ENCODE results near the gene TMEM259. TPM values are rescaled to one million over a fixed set of nuclear protein-coding genes. Genes with fewer than 3 reads are reported as not detected.

Gene TMEM259
- total RNA-seq, 1 donor from 2014 or later: 119 TPM

DNA sequence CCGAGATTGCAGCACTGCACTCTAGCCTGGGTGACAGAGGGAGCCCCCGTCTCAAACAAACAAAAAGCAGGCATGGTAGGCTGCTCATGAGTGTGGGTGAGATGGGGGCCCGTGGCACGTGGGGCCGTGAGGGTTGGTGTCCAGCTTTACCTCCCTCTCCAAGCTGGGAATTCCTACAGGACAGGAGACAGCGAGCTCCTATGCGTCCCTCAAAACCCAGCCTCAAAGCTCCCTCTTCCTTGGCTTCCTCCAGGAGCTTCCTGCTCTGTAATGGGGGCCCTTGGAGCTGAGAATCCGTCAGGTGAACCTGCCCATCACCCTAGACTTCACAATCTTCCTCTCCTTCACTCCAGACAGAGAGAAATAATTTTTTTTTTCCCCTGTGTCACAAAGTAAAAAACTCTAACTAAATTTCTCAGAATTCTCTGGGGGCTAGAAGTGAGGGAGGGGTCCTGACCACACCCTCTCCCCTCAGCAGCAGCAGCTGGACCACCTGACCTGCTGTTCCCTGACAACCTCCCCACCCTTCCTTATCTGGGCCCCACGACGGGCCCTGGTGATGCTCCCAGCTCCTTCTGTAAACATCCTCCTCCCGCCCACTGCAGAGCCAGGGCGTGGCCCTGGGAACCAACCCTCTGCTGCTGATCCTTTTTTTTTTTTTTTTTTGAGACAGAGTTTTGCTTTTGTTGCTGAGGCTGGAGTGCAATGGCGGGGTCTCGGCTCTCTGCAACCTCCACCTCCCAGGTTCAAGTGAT lies 58.9 kb downstream of the TMEM259 start:
- Histone ChIP-seq H3K27me3 (ENCODE audit: low read depth) (no peaks in the 10 kb centered on the region), H3K4me3 (no peak overlapping the region), H3K27ac (replicated peaks) (no peak overlapping the region), H3K4me1 (no peaks in the 10 kb centered on the region), H3K36me3 (peaks cover 21% of the 10 kb centered on the region), H3K9me3 (replicated peaks) (peaks cover 4% of the 10 kb centered on the region)
- no peak for TF ChIP-seq CTCF (IDR thresholded peaks at IDR 0.05; ENCODE audit: borderline replicate concordance)
- intact Hi-C loops (cut with micrococcal nuclease): no loop called here
- DNase-seq: no peak

- Histone ChIP-seq H3K4me1 (no peaks in the 10 kb centered on the region), H3K36me3 (peaks cover 13% of the 10 kb centered on the region), H3K27me3 (ENCODE audit: low read depth) (no peaks in the 10 kb centered on the region), H3K9me3 (replicated peaks) (no peaks in the 10 kb centered on the region), H3K27ac (replicated peaks) (no peak overlapping the region), H3K4me3 (no peak overlapping the region)
- intact Hi-C loops (cut with micrococcal nuclease): no loop called here
- no peak for TF ChIP-seq CTCF (IDR thresholded peaks at IDR 0.05; ENCODE audit: borderline replicate concordance)
- no peak for DNase-seq
These were observed 60.4 kb downstream of the TMEM259 start for GRCh38 chr19:960601-960938.

- no peak for DNase-seq
- Histone ChIP-seq H3K4me3 (no peak overlapping the region), H3K9me3 (replicated peaks) (no peaks in the 10 kb centered on the region), H3K4me1 (no peaks in the 10 kb centered on the region), H3K36me3 (peaks cover 8% of the 10 kb centered on the region), H3K27ac (replicated peaks) (no peak overlapping the region), H3K27me3 (ENCODE audit: low read depth) (no peaks in the 10 kb centered on the region)
- no peak for TF ChIP-seq CTCF (IDR thresholded peaks at IDR 0.05; ENCODE audit: borderline replicate concordance)
- intact Hi-C loops (cut with micrococcal nuclease): no loop called here
These were observed 60.9 kb downstream of the TMEM259 start for GRCh38 chr19:960020-960419.

Other genes starting within 250 kb of the TMEM259 start
- 55.6 TPM for gene PTBP1, start 223.7 kb downstream of the TMEM259 start, total RNA-seq
- gene PLPPR3, start 199.2 kb downstream of the TMEM259 start, total RNA-seq: not detected
- gene AZU1, start 193.3 kb downstream of the TMEM259 start, total RNA-seq: not detected
- gene PRTN3, start 180.1 kb downstream of the TMEM259 start, total RNA-seq: not detected
- 0.58 TPM for gene ELANE, start 168.8 kb downstream of the TMEM259 start, total RNA-seq
- gene CFD, start 161.5 kb downstream of the TMEM259 start, total RNA-seq: 200 TPM
- gene MED16, start 127.9 kb downstream of the TMEM259 start, total RNA-seq: 19.4 TPM
- gene RNU6-9, start 127.6 kb downstream of the TMEM259 start, total RNA-seq: not detected
- 21.6 TPM for gene R3HDM4, start 107.9 kb downstream of the TMEM259 start, total RNA-seq
- gene KISS1R, start 103.8 kb downstream of the TMEM259 start, total RNA-seq: not detected
- gene ARID3A, start 95.1 kb downstream of the TMEM259 start, total RNA-seq: 4.8 TPM
- 19.4 TPM for gene WDR18, start 36.8 kb downstream of the TMEM259 start, total RNA-seq
- gene GRIN3B, start 20.7 kb downstream of the TMEM259 start, total RNA-seq: not detected
- gene RNU6-2, start 399 bp upstream of the TMEM259 start, total RNA-seq: not detected
- gene CNN2, start 5.5 kb upstream of the TMEM259 start, total RNA-seq: 45.6 TPM
- 9.3 TPM for gene ABCA7, start 19.0 kb upstream of the TMEM259 start, total RNA-seq
- gene ARHGAP45, start 46.0 kb upstream of the TMEM259 start, total RNA-seq: 4.8 TPM
- 140 TPM for gene POLR2E, start 74.3 kb upstream of the TMEM259 start, total RNA-seq
- gene GPX4, start 82.9 kb upstream of the TMEM259 start, total RNA-seq: 327 TPM
- 16.9 TPM for gene SBNO2, start 153.1 kb upstream of the TMEM259 start, total RNA-seq
- 50.1 TPM for gene STK11, start 184.7 kb upstream of the TMEM259 start, total RNA-seq
- gene CBARP, start 216.9 kb upstream of the TMEM259 start, total RNA-seq: 0.96 TPM
- 501 TPM for gene ATP5F1D, start 220.6 kb upstream of the TMEM259 start, total RNA-seq
- gene MIDN, start 227.5 kb upstream of the TMEM259 start, total RNA-seq: 60.5 TPM
- 229 TPM for gene CIRBP, start 248.2 kb upstream of the TMEM259 start, total RNA-seq